Stimulated activated CD8-positive, alpha-beta memory T cell treated with anti-CD3 and anti-CD28 coated beads, Interleukin-12 subunit alpha, Interleukin-12 subunit beta, amount 100 ng/mL, for 24 hours (primary cell): ENCODE results near the gene KCNMA1.
"Not testable (repeated sequence)": the region's sequence is repeated elsewhere in the genome, so short reads cannot be mapped to it uniquely, and the experiment has no call there.

Experiments used
- DNase-seq: peaks from one replicate; pipeline ENCODE4 v3.0.0-alpha.2; 2020; ENCODE audit errors: extremely low read depth

Gene KCNMA1

DNA sequence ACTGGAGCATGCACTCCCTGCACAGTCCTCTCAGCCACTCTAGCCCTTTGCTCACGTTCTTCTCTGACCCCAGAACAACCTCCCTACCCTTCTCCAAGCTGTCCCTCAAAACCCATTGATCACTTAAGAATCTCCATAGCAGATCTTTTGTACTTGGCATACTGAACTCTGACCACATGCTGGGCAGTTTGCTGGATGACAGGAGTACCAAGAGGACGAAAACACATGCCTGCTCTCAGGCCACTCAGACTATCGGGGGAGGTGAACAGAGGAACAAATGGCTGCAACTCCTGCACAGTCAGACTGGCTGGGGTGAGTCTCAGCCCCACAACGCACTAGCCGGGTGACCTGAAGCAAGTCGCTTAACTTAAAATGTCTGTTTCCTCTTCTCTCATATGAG, 52.7 kb downstream of the KCNMA1 start:
- no peak for DNase-seq

- DNase-seq: no peak
Measured at GRCh38 chr10:77583527-77583926, 54.1 kb downstream of the KCNMA1 start.

DNA sequence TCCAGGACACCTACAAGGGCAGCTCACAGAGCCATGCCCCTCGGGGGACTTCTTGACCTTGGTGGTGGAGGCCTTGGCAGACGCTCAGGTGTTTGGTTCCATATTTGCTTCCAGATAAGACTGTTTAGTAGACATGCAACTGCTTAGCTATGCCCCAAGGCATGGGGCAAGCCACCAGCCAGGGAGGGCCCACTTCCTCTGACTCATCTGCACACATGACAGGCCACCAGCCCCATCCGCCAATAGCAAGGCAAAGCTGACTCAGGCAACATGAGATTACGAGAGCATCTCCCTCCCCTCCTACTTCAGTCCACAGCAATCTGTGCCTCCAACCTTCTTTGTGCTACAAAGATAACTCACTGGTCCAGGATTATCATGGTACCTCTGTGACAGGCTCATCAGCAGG, 54.9 kb downstream of the KCNMA1 start:
- DNase-seq: no peak

DNA sequence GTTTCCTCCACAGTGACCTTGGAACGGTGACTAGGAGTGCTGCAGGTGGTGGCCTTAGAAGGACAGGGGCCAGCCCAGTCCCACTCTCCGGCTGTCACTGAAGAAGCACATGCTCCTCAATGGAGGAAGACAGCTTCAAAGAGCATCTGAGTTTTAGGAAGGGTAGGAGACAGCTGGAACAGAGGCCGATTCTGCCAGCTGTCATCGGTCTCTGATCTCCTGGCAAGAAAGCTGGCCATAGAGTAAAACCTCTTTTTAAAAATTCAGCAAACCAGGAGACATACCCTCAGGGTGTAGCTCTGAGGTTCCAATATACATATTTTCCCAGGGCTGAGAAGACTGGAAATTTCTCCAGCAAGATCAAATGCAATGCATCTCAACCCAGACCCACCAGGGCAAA, 55.9 kb downstream of the KCNMA1 start:
- DNase-seq: no peak

DNA sequence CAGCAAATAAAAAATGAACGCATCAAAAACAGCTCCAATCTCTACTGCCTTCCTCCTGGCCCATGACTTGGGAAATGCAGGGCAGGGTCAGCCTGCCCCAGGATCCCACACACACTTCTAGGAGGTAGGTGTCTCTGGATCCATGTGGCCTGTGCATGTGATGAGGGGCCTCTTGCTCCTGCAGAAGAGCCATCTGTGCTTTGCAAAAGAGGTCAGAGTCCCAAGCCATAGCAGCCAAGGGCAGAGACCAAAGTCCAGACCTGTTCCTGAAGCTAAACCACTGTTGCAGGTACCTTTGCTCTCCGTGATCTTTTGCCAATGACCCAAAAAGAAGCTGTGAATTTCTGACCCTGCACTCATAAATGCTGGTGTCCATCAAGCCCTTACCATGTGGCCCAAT, 57.1 kb downstream of the KCNMA1 start:
- no peak for DNase-seq

DNA sequence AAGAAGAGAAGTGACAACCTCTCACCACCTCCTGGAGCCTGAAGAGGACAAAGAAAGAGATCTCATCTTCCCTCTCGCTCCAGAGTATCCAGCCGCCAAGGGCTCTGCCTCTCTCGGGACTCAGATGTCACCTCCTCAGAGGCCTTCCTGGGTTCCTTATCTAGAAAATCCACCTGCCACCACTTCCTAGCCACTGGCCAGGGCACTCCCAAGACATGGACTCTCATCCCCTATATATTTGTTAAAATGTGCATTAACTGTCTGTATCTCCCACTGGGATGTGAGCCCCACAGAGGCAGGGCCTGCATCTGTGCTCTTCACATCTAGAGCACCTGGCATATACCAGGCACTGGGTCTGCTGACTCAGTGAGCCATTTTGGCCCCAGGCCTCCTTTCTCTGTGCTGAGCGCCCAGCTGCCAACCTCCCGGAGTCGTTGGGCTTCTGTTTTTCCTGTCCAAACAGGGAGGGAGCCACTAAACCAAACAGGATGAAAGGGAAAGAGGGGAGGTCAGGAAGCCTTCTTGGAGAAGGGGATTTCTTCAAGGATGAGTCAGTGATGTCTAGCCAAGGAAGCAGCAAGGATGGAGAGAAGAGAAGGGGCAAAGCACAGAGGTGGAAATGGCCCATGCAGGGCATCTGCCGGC, 58.9 kb downstream of the KCNMA1 start:
- no peak for DNase-seq

DNA sequence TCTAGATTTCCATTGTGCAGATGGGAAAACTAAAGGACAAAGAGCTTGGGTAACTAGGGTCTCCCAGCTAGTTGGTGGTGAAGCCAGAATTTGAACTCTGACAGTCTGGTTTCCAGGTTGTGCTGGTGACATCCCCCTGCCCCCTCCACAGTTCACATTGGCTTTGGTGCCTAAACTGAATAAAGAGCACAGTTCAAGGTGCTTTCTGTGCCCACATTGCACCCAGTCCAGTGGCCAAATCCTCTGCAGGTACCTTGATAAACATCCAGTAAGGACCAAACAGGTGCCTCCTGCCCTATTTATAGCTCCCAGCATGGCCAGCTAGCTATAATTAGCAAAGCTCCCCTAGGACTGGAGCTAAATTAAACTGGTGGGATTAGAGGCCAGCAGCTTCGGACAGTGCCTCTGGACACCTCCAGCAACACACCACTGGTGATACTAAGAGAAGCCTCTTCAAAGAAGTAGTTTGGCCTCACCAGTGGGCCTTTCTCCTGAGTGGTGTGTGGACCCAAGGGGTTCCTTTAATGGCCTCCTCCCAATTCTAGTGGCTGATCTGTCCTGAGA, 59.9 kb downstream of the KCNMA1 start:
- DNase-seq: no peak

GRCh38 chr10:77576444-77577032, 61.1 kb downstream of the KCNMA1 start:
- no peak for DNase-seq

DNA sequence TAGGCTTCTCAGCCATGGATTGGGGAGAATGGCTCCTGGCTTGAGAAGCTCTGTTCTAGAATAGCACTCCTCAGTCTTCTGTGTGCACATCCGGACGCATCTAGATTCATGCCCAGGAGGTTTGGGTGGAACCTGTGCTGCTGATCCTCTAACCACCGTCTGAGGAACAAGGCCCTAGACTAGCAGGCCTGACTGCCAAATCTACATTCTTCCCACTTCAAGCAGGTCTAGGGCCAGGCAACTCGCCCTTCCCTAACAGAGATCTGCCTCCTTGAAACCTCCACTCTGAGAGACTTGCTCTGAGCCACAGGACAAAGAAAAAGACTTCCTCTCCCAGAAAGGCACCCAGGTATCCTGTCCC, 61.6 kb downstream of the KCNMA1 start:
- DNase-seq: no peak

DNA sequence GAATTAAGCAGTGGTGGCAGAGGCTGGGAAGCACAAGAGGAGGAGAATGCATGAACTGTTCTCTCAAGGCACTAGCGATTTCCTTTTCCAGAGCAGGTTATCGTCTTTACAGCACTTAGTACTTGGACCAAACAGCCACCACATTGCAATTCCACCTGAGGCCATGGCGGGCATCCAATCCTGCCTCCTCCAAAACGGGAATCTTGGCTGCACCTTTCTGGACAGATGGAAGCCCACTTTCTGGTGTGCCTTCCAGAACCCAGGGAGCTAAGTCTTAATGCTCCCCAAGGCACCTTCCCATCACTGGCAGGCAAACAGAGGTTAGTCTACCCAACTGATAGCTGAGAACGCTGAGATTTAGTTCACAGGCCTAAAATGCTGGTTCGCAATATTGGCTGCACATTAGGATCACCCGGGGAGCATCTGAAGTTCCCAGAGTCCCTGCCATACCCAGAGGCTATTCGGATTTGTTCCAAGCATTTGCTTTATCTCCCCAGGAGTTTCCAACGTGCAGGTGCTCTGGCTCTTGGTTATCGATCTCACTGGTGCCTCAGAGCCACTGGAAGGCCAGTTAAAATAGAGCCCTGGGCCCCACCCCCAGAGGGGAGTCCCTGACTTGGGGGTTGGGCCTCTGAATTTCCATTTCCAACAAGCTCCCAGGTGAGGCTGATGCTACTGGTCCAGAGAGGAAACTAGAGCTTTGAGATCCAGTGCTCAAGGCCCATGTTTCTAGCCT, 62.2 kb downstream of the KCNMA1 start:
- no peak for DNase-seq

GRCh38 chr10:77574438-77574837, 63.2 kb downstream of the KCNMA1 start:
- DNase-seq: no peak

DNA sequence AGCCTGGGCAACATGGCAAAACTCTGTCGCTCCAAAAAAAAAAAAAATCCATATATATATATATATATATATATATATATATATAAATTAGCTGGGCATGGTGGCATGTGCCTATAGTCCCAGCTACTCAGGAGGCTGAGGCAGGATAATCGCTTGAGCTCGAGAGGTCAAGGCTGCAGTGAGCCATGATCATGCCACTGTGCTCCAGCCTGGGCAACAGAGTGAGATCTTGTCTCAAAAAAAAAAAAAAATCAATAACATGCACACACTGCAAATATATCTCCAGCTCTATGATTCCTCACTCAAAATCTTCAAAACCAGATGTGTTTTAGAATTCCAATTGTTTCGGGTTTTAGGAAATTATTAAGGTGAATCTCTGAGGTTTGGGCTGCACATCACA, 65.1 kb downstream of the KCNMA1 start:
- not testable (repeated sequence) for DNase-seq

- DNase-seq: no peak
Measured at GRCh38 chr10:77571490-77571889, 66.1 kb downstream of the KCNMA1 start.

GRCh38 chr10:77566914-77567566, 70.6 kb downstream of the KCNMA1 start:
- no peak for DNase-seq

- no peak for DNase-seq
Measured at GRCh38 chr10:77566236-77566635, 71.4 kb downstream of the KCNMA1 start.

- DNase-seq: no peak
Measured at GRCh38 chr10:77565590-77566023, 72.0 kb downstream of the KCNMA1 start.

GRCh38 chr10:77564731-77565589, 72.6 kb downstream of the KCNMA1 start:
- DNase-seq: no peak

GRCh38 chr10:77563638-77564270, 73.9 kb downstream of the KCNMA1 start:
- no peak for DNase-seq

DNA sequence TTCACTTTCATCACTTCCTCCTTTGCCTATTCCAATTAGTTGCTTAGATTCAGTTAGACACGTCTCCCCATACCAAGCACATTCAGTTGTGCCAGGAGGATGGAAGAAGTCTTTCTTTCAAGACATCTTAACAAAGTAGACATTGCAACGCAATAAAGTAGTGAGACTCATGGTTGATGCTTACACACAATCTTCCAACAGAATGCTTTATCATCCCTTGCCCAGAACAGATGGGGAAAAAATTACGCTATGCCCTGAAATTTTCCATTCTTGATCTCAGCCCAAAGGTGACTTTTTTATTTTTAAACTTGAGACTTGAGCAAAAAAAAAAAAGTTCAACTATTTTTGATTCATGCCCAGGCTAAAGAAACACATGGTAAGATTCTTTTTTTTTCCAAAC, 74.9 kb downstream of the KCNMA1 start:
- no peak for DNase-seq

DNA sequence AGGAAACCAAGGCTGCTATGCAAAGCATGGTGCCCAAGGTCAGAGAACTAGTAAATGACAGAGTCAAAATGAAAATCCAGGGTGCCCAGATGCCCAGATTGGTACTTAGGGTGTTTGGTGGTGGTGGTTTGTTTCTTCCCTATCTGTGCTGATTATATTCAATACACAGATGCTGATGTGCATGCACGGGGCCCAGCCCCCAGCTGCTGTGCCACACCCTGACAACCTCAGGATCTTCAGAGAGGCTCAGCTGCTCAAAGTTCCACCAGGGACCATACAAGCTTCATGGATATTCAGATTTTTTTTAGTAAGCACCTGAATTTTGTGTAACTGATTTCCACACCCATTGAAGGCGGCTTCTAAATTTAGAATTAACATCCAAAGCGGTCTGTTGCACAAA, 75.6 kb downstream of the KCNMA1 start:
- DNase-seq: no peak

GRCh38 chr10:77560471-77560870, 77.1 kb downstream of the KCNMA1 start:
- no peak for DNase-seq
